GM18505 (cell line): ENCODE data around the gene COMMD2.

Source experiments
- ATAC-seq: cut with Tn5 transposase; IDR thresholded peaks from one replicate; pipeline ENCODE4 v1.9.1; 2021; ENCODE audit not compliant: unreplicated experiment
- POLR2A ChIP-seq: IDR thresholded peaks from 4 replicates; pipeline ENCODE4 v1.6.1; 2011; ENCODE audit warnings: borderline replicate concordance; ENCODE audit not compliant: insufficient read depth, insufficient read length; ENCODE audit errors: extremely low read depth

The COMMD2 gene

GRCh38 chr3:149771652-149772271, 19.5 kb upstream of the COMMD2 start:
- TF ChIP-seq POLR2A, result no peak
- peak; percentile 65 for ATAC-seq

GRCh38 chr3:149770246-149770645, 18.0 kb upstream of the COMMD2 start:
- no peak for ATAC-seq

GRCh38 chr3:149768704-149769103, 16.4 kb upstream of the COMMD2 start:
- no peak for TF ChIP-seq POLR2A
- no peak for ATAC-seq

More at GRCh38 chr3:149770246-149770645, 18.0 kb upstream of the COMMD2 start:
- TF ChIP-seq POLR2A, result no peak

GRCh38 chr3:149767720-149768119, 15.4 kb upstream of the COMMD2 start:
- TF ChIP-seq POLR2A, result no peak
- no peak for ATAC-seq

- no peak for TF ChIP-seq POLR2A
- no peak for ATAC-seq
Observed at GRCh38 chr3:149765762-149766334, 13.6 kb upstream of the COMMD2 start.

GRCh38 chr3:149764302-149764701, 12.0 kb upstream of the COMMD2 start:
- TF ChIP-seq POLR2A, result no peak
- ATAC-seq, result no peak

GRCh38 chr3:149763565-149764195, 11.4 kb upstream of the COMMD2 start:
- TF ChIP-seq POLR2A, result no peak

GRCh38 chr3:149753717-149754116, 1.4 kb upstream of the COMMD2 start:
- no peak for TF ChIP-seq POLR2A
- no peak for ATAC-seq

More at GRCh38 chr3:149763565-149764195, 11.4 kb upstream of the COMMD2 start:
- no peak for ATAC-seq

- ATAC-seq, result no peak
- TF ChIP-seq POLR2A, result no peak
Observed at GRCh38 chr3:149752788-149753136, 473 bp upstream of the COMMD2 start.

GRCh38 chr3:149751551-149751950, 738 bp downstream of the COMMD2 start:
- TF ChIP-seq POLR2A, result no peak
- ATAC-seq, result no peak

GRCh38 chr3:149744606-149745005, 7.7 kb downstream of the COMMD2 start:
- ATAC-seq, result no peak
- TF ChIP-seq POLR2A, result no peak

GRCh38 chr3:149744151-149744550, 8.1 kb downstream of the COMMD2 start:
- ATAC-seq, result no peak
- TF ChIP-seq POLR2A, result no peak

GRCh38 chr3:149739396-149739795, 12.9 kb downstream of the COMMD2 start:
- ATAC-seq, result no peak
- no peak for TF ChIP-seq POLR2A

GRCh38 chr3:149738876-149739275, 13.4 kb downstream of the COMMD2 start:
- no peak for ATAC-seq
- TF ChIP-seq POLR2A, result no peak

- no peak for ATAC-seq
- TF ChIP-seq POLR2A, result no peak
Observed at GRCh38 chr3:149736953-149737205, 15.4 kb downstream of the COMMD2 start.

- no peak for TF ChIP-seq POLR2A
- ATAC-seq, result no peak
Observed at GRCh38 chr3:149736175-149736952, 15.9 kb downstream of the COMMD2 start.
